LNCaP clone FGC (cell line): ENCODE measurements around the gene MYO5A.

Experiments used
- DNase-seq: peaks from one replicate; pipeline ENCODE4 v3.0.0-alpha.2; 2011; ENCODE audit warnings: low read depth
- H3K4me3 ChIP-seq: 2 replicates; pipeline ENCODE4 v1.5.1; 2011; ENCODE audit warnings: mild to moderate bottlenecking, low read depth, low read length, control low read depth
- TF ChIP-seq, protein P1 (sequence below): IDR thresholded peaks from 2 replicates; pipeline ENCODE4 v1.5.1; 2012; ENCODE audit warnings: mild to moderate bottlenecking; ENCODE audit not compliant: control insufficient read depth, insufficient read depth; ENCODE audit errors: extremely low read depth

The MYO5A gene

DNA sequence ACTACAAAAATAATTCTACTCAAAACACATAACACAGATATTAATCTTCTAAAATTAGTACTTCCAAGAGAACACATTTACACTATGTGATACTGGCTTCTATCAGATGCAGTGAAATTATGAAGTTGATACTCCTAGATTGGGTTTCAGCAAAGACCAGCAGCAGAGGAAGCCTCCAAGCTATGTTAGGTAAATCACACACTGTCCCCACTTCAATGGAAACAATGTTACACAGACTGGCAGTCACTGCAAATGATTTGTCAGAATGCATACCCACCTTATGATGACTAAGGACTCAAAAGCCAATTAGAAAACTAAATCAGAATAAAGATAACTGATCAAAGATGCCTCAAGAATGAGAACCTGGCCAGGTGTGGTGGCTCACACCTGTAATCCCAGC, 143.0 kb downstream of the MYO5A start:
- no peak overlapping the region for H3K4me3 ChIP-seq
- TF ChIP-seq, protein P1, sequence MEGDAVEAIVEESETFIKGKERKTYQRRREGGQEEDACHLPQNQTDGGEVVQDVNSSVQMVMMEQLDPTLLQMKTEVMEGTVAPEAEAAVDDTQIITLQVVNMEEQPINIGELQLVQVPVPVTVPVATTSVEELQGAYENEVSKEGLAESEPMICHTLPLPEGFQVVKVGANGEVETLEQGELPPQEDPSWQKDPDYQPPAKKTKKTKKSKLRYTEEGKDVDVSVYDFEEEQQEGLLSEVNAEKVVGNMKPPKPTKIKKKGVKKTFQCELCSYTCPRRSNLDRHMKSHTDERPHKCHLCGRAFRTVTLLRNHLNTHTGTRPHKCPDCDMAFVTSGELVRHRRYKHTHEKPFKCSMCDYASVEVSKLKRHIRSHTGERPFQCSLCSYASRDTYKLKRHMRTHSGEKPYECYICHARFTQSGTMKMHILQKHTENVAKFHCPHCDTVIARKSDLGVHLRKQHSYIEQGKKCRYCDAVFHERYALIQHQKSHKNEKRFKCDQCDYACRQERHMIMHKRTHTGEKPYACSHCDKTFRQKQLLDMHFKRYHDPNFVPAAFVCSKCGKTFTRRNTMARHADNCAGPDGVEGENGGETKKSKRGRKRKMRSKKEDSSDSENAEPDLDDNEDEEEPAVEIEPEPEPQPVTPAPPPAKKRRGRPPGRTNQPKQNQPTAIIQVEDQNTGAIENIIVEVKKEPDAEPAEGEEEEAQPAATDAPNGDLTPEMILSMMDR = no peak
- no peak for DNase-seq

DNA sequence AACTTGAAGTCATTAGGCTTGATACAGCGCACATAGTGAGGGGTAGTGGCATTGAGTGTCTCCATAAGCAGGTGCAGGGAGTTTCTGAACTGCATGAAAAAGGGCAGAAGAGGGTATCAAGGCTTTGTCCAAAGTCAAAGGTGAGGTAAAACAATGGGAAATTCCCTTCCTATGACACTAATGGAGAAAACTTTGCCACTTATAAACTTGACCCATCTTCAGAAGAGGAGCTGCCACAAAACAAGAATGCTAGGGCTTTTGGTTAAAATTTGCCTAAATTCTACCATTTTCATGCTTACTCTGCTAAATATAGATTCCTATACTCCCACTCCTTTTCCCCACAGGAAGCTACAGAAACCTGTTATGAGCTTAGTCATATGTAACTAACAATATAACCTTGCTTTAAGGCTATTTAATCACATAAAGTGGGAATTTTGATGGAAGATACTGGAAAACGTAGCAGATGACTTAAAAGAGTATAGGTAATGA, 145.5 kb downstream of the MYO5A start:
- TF ChIP-seq, protein P1 = no peak
- H3K4me3 ChIP-seq = no peak overlapping the region

GRCh38 chr15:52382647-52383046, 146.0 kb downstream of the MYO5A start:
- DNase-seq = no peak
- no peak overlapping the region for H3K4me3 ChIP-seq
- TF ChIP-seq, protein P1 = no peak

More for the DNA sequence above, 145.5 kb downstream of the MYO5A start:
- no peak for DNase-seq

- TF ChIP-seq, protein P1 = no peak
- DNase-seq = no peak
- no peak overlapping the region for H3K4me3 ChIP-seq
These were observed 149.1 kb downstream of the MYO5A start for GRCh38 chr15:52379395-52380106.

GRCh38 chr15:52378746-52379394, 149.8 kb downstream of the MYO5A start:
- DNase-seq = no peak
- H3K4me3 ChIP-seq = no peak overlapping the region
- TF ChIP-seq, protein P1 = no peak

GRCh38 chr15:52370010-52370409, 158.7 kb downstream of the MYO5A start:
- TF ChIP-seq, protein P1 = no peak
- no peak for DNase-seq
- H3K4me3 ChIP-seq = no peak overlapping the region
